ENCODE measurements around the gene GRAMD4.

DNA sequence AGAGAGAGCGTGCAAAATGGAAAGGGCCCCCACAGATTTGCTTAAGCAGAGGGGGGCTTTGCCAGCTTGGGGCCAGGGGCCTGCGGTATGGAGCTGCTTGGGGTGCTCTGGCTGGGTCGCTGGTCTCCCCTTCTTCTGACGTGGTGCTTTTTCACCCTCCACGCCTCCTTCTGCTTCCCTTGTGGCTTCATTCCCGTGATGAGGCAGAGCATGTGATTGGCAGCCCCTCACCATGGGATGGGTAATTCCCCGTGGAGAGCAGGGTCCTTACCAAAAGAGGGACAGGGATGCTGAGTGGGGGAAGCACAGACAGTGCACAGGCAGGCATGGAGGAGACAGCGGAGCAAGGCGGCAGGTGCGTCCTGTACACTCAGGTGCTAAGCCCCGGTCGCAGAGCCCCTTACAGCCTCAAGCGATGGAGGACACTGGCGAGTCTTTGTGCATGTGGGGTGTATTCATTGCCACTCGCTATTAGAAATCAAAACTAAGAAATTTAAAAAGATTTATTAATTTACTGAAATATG lies 19.9 kb upstream of the GRAMD4 start:
- TF ChIP-seq, protein P1, sequence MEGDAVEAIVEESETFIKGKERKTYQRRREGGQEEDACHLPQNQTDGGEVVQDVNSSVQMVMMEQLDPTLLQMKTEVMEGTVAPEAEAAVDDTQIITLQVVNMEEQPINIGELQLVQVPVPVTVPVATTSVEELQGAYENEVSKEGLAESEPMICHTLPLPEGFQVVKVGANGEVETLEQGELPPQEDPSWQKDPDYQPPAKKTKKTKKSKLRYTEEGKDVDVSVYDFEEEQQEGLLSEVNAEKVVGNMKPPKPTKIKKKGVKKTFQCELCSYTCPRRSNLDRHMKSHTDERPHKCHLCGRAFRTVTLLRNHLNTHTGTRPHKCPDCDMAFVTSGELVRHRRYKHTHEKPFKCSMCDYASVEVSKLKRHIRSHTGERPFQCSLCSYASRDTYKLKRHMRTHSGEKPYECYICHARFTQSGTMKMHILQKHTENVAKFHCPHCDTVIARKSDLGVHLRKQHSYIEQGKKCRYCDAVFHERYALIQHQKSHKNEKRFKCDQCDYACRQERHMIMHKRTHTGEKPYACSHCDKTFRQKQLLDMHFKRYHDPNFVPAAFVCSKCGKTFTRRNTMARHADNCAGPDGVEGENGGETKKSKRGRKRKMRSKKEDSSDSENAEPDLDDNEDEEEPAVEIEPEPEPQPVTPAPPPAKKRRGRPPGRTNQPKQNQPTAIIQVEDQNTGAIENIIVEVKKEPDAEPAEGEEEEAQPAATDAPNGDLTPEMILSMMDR (conservative IDR thresholded peaks at IDR 0.05; ENCODE audit: low read depth, low read length) = no peak
- TF ChIP-seq EZH2 (IDR thresholded peaks at IDR 0.05; ENCODE audit: borderline replicate concordance, low read depth, low read length, poor library complexity, severe bottlenecking) = no peak
